ENCODE results near the gene MPIG6B.

MPIG6B gene
- total RNA-seq = 0 reads per million in 9 experiments

GRCh38 chr6:31723245-31723979, at the start of gene MPIG6B:
MPIG6B (plus strand) TSS chr6:31723373; CDS start chr6:31723384, 11 bp downstream.
- peak within 1 kb of the TSS in 1 of 2 donors; percentile 44 for H3K27ac Mint-ChIP-seq
- peaks cover 5% of the 10 kb centered on the region for H3K36me3 Mint-ChIP-seq (ENCODE audit: insufficient read depth)
- no peak for ATAC-seq (replicated peaks)
- H3K4me3 Mint-ChIP-seq = no peak within 1 kb of the TSS
- no peaks in the 10 kb centered on the region for H3K27me3 Mint-ChIP-seq
- H3K9me3 Mint-ChIP-seq = no peaks in the 10 kb centered on the region
- peaks cover 1 to 20% of the 10 kb centered on the region in 2 donors for H3K4me1 Mint-ChIP-seq (ENCODE audit: low read depth in 2 of 2)
- no peak for DNase-seq

DNA sequence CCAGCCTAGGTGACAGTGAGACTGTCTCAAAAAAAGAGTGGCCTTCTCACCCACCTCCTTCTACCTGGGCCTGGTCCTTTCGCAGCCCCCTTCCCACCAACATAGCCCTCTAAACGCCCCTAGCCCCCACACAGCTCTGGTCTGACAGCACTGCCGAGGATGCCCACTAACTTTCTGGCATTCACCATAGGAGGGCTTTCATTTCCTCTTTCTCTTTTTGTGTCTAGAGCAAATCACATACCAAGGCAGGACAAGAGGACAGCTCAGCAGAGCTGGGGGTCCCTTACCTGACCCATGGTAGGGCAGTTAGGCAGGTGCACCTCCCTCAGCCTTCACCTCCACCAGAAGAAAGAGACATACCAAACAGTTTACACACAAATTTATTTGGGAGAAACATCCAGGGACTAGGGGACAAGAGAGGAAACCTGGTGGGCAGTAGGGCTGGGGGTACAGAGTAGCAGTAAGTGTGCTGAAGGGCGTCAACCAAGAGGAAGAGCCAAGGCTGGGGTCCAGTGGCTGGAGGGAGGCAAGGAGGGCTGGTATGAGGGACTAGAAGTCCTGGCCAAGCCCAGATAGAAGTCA, 46.8 kb upstream of the MPIG6B start:
- peak overlapping the region in 1 of 2 donors; percentile 18 for H3K27ac Mint-ChIP-seq
- H3K4me3 Mint-ChIP-seq = no peak overlapping the region
- no peak for ATAC-seq (replicated peaks)

DNA sequence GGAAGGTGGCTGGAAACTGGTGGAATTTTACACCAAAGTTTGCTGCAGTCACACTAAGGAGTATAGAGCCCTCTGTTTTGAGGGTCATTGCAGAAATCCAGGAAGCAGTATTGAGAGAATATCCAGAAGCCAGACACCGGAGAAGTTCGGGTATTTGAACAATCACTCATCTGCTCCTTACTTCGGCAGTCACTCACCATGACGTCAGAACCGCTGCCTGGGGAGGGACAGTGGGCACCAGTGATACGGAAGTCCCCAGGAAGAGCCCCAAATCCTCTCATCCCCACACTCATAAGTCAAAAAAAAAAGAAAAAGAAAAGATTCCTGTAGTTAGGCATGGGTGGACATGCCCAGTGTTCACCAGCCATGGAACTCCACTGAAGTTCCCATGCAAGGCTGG, 46.3 kb upstream of the MPIG6B start:
- H3K4me1 Mint-ChIP-seq (ENCODE audit: low read depth in 2 of 2) = peaks cover 17 to 18% of the 10 kb centered on the region in 2 donors
- no peak for DNase-seq
- H3K4me3 Mint-ChIP-seq = no peak overlapping the region
- no peaks in the 10 kb centered on the region for H3K27me3 Mint-ChIP-seq
- H3K36me3 Mint-ChIP-seq (ENCODE audit: insufficient read depth) = peaks cover 21% of the 10 kb centered on the region
- H3K27ac Mint-ChIP-seq = peak overlapping the region in 1 of 2 donors; percentile 18
- H3K9me3 Mint-ChIP-seq = no peaks in the 10 kb centered on the region
- no peak for ATAC-seq (replicated peaks)

More for the DNA sequence above, 46.8 kb upstream of the MPIG6B start:
- Mint-ChIP-seq H3K36me3 (ENCODE audit: insufficient read depth) (peaks cover 21% of the 10 kb centered on the region), H3K9me3 (no peaks in the 10 kb centered on the region), H3K4me1 (ENCODE audit: low read depth in 2 of 2) (peaks cover 13 to 14% of the 10 kb centered on the region in 2 donors), H3K27me3 (no peaks in the 10 kb centered on the region)
- no peak for DNase-seq

GRCh38 chr6:31677955-31678354, 45.2 kb upstream of the MPIG6B start:
- DNase-seq (no peak), ATAC-seq (replicated peaks) (no peak)
- H3K36me3 Mint-ChIP-seq (ENCODE audit: insufficient read depth) = peaks cover 20% of the 10 kb centered on the region
- H3K9me3 Mint-ChIP-seq = no peaks in the 10 kb centered on the region
- H3K27me3 Mint-ChIP-seq = no peaks in the 10 kb centered on the region
- no peak overlapping the region for H3K27ac Mint-ChIP-seq
- H3K4me1 Mint-ChIP-seq (ENCODE audit: low read depth in 2 of 2) = peaks cover 17 to 19% of the 10 kb centered on the region in 2 donors
- H3K4me3 Mint-ChIP-seq = no peak overlapping the region

DNA sequence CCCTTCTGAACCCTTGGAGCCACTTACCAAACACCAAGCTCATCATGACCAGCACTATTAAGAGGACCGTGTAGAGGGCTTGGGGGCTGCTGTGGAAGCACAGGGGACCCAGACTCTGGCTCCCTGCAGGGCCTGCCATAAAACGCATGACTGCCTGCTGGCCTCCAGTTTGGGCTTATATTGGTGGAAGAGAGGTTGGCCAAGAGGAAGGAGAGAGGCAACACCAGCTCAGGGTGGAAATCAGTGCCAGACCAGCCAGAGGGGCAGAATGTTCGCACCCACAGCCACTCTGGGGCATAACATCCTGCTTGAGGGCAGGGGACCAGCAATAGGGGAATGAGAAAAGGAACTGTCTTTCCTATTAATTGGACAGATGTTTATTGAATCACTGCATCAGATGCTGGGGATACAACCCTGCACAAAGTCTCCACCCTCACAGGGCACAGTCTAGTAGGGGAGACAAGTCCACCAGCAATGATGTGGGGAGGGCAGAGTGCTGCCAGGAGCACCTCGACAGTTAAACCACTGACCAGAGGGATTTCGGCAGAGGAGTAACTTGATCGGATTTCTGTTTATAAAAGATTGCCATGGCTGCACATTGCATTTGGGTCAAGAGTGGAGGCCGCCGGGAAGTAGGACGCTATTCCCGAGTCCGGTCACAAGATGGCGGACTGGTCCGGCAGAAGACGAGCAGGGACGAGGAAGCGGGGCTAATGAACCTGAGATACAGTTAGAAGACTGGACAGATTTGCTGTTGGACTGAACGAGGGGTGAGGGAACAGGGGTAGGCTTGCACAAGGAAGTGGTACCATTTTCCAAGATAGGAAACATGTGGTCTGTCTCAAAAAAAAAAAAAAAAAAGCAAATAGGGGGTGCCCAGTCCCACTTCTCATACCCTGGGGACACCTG, 42.7 kb upstream of the MPIG6B start, which contains the start of gene LY6G5C:
Gene LY6G5C, minus strand, starts transcription at position 842 of the 909 bp plus-strand sequence. Its CDS starts 694 bp downstream, at position 148.
- peak; percentile 68 for ATAC-seq (replicated peaks)
- peak within 1 kb of the TSS; percentile 44 to 88 for H3K27ac Mint-ChIP-seq

GRCh38 chr6:31681135-31681671, 42.0 kb upstream of the MPIG6B start:
- DNase-seq (peak in 1 of 3 experiments; percentile 29), ATAC-seq (replicated peaks) (peak; percentile 67)
- H3K4me1 Mint-ChIP-seq (ENCODE audit: low read depth in 2 of 2) = peaks cover 17 to 19% of the 10 kb centered on the region in 2 donors
- H3K27me3 Mint-ChIP-seq = no peaks in the 10 kb centered on the region
- H3K36me3 Mint-ChIP-seq (ENCODE audit: insufficient read depth) = peaks cover 25% of the 10 kb centered on the region
- H3K4me3 Mint-ChIP-seq = peak overlapping the region; percentile 86 to 89
- H3K27ac Mint-ChIP-seq = peak overlapping the region; percentile 44 to 88
- H3K9me3 Mint-ChIP-seq = no peaks in the 10 kb centered on the region

More for the DNA sequence above, 42.7 kb upstream of the MPIG6B start, which contains the start of gene LY6G5C:
- no peaks in the 10 kb centered on the region for H3K9me3 Mint-ChIP-seq
- H3K36me3 Mint-ChIP-seq (ENCODE audit: insufficient read depth) = peaks cover 24% of the 10 kb centered on the region
- H3K27me3 Mint-ChIP-seq = no peaks in the 10 kb centered on the region
- H3K4me1 Mint-ChIP-seq (ENCODE audit: low read depth in 2 of 2) = peaks cover 17 to 19% of the 10 kb centered on the region in 2 donors
- peak; percentile 40 to 50 (median 43) for DNase-seq
- peak within 1 kb of the TSS; percentile 86 to 89 for H3K4me3 Mint-ChIP-seq

GRCh38 chr6:31683591-31683990, 39.6 kb upstream of the MPIG6B start:
- Mint-ChIP-seq H3K36me3 (ENCODE audit: insufficient read depth) (peaks cover 40% of the 10 kb centered on the region), H3K27me3 (no peaks in the 10 kb centered on the region), H3K4me3 (no peak overlapping the region), H3K27ac (peak overlapping the region in 1 of 2 donors; percentile 51), H3K9me3 (no peaks in the 10 kb centered on the region), H3K4me1 (ENCODE audit: low read depth in 2 of 2) (peaks cover 17 to 19% of the 10 kb centered on the region in 2 donors)
- DNase-seq (no peak), ATAC-seq (replicated peaks) (no peak)

DNA sequence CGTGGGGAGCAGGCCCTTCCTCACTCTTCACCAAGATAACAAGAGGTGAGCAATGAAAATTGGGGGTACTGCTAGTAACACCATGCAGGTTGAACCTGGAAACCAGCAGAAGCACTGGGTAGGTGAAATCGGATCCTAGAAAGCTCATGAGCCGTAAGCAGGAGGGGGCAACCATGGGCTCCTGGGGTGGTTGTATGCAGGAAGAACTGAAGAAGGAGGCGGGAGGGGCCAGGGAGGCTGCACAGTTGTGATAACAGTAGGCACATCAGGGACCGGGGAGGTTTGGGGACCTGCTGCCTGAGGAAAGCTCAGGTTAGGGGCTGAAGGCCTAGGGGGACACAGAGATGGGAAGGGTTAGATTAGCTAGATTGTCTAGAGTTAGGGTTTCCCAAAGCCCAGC, 36.7 kb upstream of the MPIG6B start:
- H3K36me3 Mint-ChIP-seq (ENCODE audit: insufficient read depth) = peaks cover 55% of the 10 kb centered on the region
- H3K4me1 Mint-ChIP-seq (ENCODE audit: low read depth in 2 of 2) = peaks cover 4 to 5% of the 10 kb centered on the region in 2 donors
- H3K27ac Mint-ChIP-seq = peak overlapping the region; percentile 36 to 66
- H3K9me3 Mint-ChIP-seq = no peaks in the 10 kb centered on the region
- no peak overlapping the region for H3K4me3 Mint-ChIP-seq
- no peak for ATAC-seq (replicated peaks)
- no peaks in the 10 kb centered on the region for H3K27me3 Mint-ChIP-seq
- DNase-seq = no peak

DNA sequence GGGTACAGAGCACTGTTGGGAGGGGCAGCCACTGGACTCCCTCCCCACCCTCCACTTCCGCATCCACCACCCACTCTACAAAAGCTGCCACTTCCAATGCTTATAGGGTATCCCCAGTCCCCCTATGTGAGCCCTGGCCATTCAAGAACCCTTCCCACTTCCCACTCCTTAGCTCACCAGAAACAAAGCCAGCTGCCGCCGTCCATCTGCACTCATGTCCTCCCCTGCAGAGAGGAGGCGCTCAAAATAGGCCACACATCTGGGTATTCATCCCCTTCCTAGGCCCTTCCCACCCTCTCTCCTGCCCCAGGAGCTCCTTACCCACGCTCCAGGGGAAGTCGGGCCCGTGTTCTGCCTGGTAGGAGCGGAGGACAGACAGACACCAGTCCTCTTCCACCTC, 35.9 kb upstream of the MPIG6B start:
- Mint-ChIP-seq H3K4me3 (no peak overlapping the region), H3K4me1 (ENCODE audit: low read depth in 2 of 2) (peaks cover 0 to 2% of the 10 kb centered on the region in 2 donors), H3K27ac (peak overlapping the region; percentile 44 to 66), H3K9me3 (no peaks in the 10 kb centered on the region), H3K27me3 (no peaks in the 10 kb centered on the region), H3K36me3 (ENCODE audit: insufficient read depth) (peaks cover 48% of the 10 kb centered on the region)
- DNase-seq (no peak), ATAC-seq (replicated peaks) (no peak)

GRCh38 chr6:31687860-31688693, 35.1 kb upstream of the MPIG6B start:
- no peaks in the 10 kb centered on the region for H3K9me3 Mint-ChIP-seq
- peaks cover 0 to 2% of the 10 kb centered on the region in 2 donors for H3K4me1 Mint-ChIP-seq (ENCODE audit: low read depth in 2 of 2)
- H3K4me3 Mint-ChIP-seq = no peak overlapping the region
- DNase-seq (no peak), ATAC-seq (replicated peaks) (no peak)
- H3K27ac Mint-ChIP-seq = no peak overlapping the region
- peaks cover 49% of the 10 kb centered on the region for H3K36me3 Mint-ChIP-seq (ENCODE audit: insufficient read depth)
- H3K27me3 Mint-ChIP-seq = no peaks in the 10 kb centered on the region

- Mint-ChIP-seq H3K4me3 (no peak overlapping the region), H3K36me3 (ENCODE audit: insufficient read depth) (peaks cover 58% of the 10 kb centered on the region), H3K27ac (peak overlapping the region in 1 of 2 donors; percentile 85), H3K9me3 (no peaks in the 10 kb centered on the region), H3K27me3 (no peaks in the 10 kb centered on the region), H3K4me1 (ENCODE audit: low read depth in 2 of 2) (peaks cover 0 to 2% of the 10 kb centered on the region in 2 donors)
- ATAC-seq (replicated peaks) (no peak), DNase-seq (no peak)
Measured at GRCh38 chr6:31689249-31690110, 33.7 kb upstream of the MPIG6B start.
